Effector CD8-positive, alpha-beta T cell (primary cell): ENCODE results near the gene SSUH2.

Source experiments
- DNase-seq: peaks from one replicate; lab custom pipeline; 2025; lab: John Stamatoyannopoulos, UW

Gene SSUH2

DNA sequence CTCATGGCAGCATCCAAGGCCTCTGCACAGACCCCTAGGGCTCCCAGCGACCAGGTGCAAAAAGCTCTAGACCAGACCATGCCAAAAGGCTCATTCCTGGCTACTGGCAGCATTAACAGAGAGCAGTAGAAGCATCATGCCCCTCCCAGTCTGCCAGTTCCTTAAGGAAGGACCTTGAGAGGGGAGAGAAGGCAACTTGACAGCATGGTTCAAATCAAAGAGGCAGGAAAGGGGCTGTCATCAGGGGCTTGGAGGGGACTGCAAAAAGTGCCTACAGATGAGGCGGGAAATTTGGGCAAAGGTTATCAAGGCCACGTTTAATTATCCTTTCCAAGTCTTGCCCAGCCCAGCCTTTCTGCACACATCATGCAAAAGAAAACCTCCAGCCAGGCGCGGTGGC, 64.7 kb downstream of the SSUH2 start:
- no peak for DNase-seq

DNA sequence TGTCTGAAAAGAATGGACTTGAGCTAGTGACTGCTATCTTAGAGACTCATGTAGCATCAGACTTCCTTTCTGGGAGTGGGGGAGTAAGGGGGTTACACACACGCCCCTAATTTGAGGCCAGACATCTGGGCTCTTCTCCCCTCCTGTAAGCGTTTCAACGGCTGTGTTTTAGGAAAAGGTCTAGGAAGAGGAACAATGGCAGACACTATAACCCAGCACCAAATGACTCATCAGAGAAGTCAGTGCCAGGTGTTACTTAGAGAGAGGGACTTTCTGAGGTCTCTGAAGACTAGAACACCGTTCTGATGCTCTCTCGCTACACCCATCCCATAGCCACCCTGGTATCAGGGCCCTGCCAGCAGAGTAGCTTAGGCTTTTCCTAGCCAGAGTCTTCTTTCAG, 65.5 kb downstream of the SSUH2 start:
- no peak for DNase-seq

DNA sequence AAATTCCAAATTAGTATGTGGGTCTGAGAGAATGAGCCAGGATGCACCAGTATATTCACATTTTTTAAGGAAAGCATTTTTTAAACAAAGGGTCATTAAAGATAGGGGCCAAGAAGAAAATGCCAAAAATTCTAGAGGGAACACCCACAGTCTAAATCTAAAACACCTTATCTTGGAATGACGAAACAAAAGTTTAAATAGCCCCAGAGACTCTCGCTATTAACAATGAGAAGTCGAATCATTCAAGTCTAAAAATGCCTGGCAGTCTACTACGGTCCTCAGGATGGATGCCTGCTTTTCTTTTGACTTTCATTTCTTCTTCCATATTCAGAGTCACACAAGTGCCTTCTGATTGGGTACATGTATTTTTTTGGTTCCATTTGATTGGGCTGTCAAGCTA, 66.3 kb downstream of the SSUH2 start:
- DNase-seq = no peak

DNA sequence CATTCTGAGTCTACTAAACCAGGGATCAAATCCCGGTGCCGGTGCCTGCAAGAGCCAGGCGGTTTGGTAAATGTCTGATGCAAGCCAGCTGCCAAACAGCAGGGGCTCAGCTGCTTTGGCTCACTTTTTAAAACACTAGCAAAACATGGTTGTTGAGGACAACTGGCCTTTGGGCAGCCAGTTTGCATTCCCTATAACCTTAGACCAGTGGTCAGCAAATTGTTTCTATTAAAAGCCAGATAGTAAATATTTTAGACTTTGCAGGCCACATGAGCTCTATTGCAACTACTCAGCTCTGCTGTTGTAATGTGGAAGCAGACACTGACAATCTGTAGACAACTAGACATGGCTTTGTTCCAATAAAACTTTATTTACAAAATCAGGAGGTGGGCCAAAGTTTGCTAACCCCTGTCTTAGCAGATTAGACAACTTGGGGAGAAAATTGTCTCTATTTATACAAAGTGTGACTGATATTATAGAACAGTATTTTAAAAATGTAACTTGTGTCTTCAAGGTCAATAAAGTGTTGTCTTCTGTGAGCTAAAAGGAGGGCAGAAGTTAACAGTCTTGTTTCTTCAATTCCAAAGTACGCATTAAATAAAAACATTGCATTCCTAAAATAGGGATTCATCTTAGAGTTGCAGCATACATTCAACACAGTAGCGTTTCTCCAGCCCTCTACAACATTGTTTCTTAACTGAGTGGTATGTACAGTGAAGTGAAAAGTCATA, 67.6 kb downstream of the SSUH2 start:
- DNase-seq = no peak

DNA sequence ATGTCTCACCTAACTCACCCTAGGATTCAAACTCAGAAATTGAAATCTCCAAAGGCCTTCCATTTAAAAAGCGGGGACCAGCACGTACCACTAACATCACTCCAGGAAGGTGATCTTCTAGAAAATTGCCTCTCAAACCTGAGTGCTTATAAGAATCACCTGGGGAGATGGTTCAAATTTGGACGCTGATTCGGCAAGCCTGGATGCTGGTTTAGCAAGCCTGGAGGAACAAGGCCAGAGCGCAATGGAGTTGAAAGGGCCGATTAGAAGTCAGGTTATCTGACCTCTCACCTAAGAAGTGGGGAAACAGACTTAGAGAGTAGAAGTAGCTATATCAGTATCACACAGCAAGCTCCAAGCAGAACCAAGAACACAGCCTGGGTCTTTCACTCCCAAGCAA, 68.2 kb downstream of the SSUH2 start:
- DNase-seq = no peak

DNA sequence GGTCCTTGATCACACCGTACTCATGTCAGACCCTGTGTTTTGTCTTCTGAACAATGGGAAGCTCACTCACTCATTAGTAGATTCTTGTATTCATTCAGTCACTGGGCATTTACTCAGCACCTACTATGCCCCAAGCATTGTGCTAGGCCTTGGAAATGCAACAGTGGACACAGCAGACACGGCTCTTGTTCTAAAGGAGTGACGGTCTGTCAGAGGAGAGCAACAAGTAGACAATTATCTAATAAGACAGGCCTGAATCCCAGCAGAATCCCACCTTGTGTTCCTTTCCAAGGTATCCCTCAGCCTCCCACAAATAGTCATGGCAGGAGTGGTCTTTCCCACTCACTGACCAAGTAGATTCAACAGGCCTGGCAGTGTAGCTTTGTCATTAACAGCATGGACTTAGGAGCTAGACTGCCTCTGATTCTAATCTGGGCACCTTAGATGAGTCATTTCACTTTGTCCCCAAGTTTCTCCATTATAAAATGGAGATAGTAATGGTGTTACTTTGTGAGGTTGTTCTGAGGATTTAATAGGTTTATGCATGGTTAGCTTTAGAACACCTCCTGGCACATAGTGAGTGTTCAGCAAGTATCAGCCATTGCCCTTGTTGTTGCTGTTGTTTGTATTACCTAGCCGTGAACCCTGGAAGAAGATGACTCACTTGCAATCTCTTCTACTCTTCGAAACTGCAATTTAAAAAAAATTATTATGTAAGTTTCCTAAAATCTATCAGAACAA, 69.1 kb downstream of the SSUH2 start:
- DNase-seq = no peak

DNA sequence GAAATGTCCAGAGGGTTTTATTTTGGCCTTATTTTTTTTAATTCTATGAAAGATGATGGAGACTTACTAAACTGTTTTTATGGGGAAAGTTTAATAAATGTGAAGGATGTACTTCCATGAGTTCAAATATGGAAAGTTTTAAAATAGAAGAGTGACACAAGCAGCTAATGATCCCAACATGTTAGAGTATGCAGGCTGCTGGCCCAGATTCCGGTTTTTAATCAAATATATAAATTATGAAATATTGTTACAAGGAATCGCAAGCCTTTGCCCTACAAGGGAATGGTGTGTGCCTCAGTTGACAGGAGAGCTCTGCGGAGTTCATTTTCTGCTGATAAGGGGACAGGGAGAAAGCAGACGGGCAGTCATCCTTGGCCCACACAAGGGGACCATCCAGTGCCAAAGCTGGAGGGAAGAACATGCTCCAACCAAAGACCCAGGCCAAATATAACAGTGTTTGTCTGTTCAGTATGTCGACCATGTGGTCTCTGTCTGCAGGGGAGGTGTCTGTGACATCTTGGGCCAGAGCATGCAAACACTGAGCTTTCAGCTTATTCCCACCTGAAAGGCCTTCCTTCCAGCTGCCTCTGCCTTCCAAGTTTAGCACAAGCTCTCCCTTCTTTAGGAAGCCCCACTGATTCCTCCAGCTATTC, 69.8 kb downstream of the SSUH2 start:
- no peak for DNase-seq

DNA sequence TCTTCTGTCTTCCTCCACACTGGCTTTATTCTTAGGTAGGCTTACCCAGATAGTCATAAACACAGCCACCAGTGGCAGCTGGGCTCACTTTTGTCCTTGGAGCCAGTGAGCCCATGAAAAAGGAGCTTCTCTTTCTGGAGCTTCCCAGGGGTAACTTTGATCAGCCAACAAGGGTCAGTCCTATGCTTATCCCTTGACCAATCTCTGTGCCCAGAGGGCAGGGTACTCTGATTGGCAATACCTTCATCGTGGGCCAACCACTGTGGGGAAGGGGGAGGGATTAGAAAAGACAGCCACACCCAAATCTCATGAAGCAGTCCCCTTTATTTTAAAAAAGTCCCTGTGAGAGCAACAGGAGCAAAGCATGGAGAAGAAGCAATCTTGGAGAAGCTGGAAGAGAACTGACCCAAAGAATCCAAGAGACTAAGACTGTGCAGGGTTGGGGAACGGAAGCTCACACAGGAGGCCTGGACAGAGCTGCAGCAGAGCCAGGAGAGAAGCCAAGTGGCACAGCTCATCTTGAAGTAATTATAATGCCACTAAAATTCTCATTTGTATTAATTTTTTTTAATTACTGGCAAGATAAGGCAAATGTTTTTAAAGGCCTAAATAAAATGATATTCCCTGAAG, 70.4 kb downstream of the SSUH2 start:
- no peak for DNase-seq

DNA sequence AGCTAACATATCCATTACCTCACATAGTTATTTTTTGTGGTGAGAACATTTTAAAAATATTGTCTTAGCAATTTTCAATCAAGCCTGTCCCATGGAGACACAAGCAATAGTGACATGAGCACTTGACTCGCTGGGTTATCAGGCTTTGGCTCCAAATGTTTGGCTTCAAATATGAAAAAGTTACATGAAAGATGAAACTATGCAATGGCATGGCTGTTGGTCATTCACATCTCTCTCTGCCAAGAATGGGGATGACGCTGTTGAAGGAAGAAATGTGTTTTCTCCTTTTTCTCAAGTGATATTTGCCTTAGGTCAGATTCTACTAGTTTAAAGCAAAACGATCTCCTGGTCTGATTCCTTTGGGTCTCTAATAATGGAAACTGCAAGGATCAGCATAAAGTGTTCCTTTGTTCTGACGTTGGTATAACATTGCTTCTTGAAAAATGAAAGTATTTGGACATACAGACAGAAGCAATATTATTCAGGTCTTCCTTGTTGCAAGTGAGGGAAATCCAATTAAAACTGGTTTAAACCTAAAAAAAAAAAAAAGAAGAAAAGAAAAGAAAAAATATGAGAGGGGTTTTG, 71.2 kb downstream of the SSUH2 start:
- no peak for DNase-seq

DNA sequence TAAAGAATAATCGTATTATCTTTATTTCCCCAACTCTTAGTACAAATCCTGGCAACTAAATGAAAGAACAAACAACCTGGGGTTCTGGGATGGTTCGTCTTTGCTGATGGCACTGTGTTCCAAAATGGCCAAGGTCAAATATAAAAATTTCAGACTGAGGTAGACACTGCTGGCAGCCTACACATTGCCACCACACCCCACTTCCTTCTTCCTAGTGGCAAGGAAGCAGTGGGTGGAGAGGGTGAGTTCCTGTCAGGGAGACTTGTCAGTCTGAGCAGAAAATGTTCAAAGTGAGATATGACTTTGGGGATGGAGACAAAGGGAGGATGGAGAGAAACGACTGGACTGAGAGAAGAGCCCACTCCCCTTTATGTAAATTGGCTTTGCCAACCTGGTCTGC, 73.3 kb downstream of the SSUH2 start:
- no peak for DNase-seq
